RPMI7951 (cell line): ENCODE measurements around the gene PGA4. TPM values are rescaled to one million over a fixed set of nuclear protein-coding genes. Genes with fewer than 3 reads are reported as not detected.
A peak's percentile ranks its signal among the peaks of the same experiment; 100 is the strongest.
"Not testable (repeated sequence)": the region's sequence is repeated elsewhere in the genome, so short reads cannot be mapped to it uniquely, and the experiment has no call there.

Experiments
- DNase-seq: peaks from one replicate; pipeline ENCODE4 v3.0.0-alpha.2; 2012; ENCODE audit warnings: low read depth
- total RNA-seq: library from RNA; depleted of rRNA; stranded (reverse); fragments of >200 nt; shearing (Covaris generic); gene quantifications from 2 replicates; pipeline ENCODE4 v1.2.3, GENCODE V29; 2014

PGA4 gene
- total RNA-seq, 1 experiment from 2014 or later: not detected

GRCh38 chr11:61250796-61251765, 28.9 kb downstream of the PGA4 start:
- DNase-seq: peak; percentile 12

- not testable (repeated sequence) for DNase-seq
Measured at GRCh38 chr11:61252332-61252731, 30.2 kb downstream of the PGA4 start.

GRCh38 chr11:61254403-61255025, 32.4 kb downstream of the PGA4 start:
- DNase-seq: peak; percentile 55

GRCh38 chr11:61256710-61257482, 34.7 kb downstream of the PGA4 start:
- no peak for DNase-seq

GRCh38 chr11:61258546-61258945, 36.4 kb downstream of the PGA4 start:
- no peak for DNase-seq

- DNase-seq: no peak
Measured at GRCh38 chr11:61259363-61259762, 37.2 kb downstream of the PGA4 start.

GRCh38 chr11:61264371-61264770, 42.2 kb downstream of the PGA4 start:
- no peak for DNase-seq

- no peak for DNase-seq
Measured at GRCh38 chr11:61264795-61265194, 42.6 kb downstream of the PGA4 start.

GRCh38 chr11:61265357-61265756, 43.2 kb downstream of the PGA4 start:
- DNase-seq: no peak

GRCh38 chr11:61266602-61267001, 44.5 kb downstream of the PGA4 start:
- no peak for DNase-seq

- DNase-seq: no peak
Measured at GRCh38 chr11:61267437-61267841, 45.3 kb downstream of the PGA4 start.

GRCh38 chr11:61268588-61269250, 46.6 kb downstream of the PGA4 start:
- no peak for DNase-seq

- no peak for DNase-seq
Measured at GRCh38 chr11:61270354-61271076, 48.4 kb downstream of the PGA4 start.

GRCh38 chr11:61272731-61273130, 50.6 kb downstream of the PGA4 start:
- DNase-seq: no peak

GRCh38 chr11:61273178-61274078, 51.3 kb downstream of the PGA4 start:
- no peak for DNase-seq

GRCh38 chr11:61274084-61274483, 51.9 kb downstream of the PGA4 start:
- no peak for DNase-seq

- DNase-seq: no peak
Measured at GRCh38 chr11:61275191-61275590, 53.0 kb downstream of the PGA4 start.

- DNase-seq: no peak
Measured at GRCh38 chr11:61277186-61278000, 55.2 kb downstream of the PGA4 start.

GRCh38 chr11:61278001-61278470, 55.9 kb downstream of the PGA4 start:
- DNase-seq: no peak
